GM06990 (cell line): ENCODE data around the gene CLCN4.

ENCODE experiments used
- DNase-seq: peaks from one replicate; pipeline ENCODE4 v3.0.0-alpha.2; 2011; ENCODE audit not compliant: insufficient read length; ENCODE audit errors: extremely low read depth
- H3K27me3 ChIP-seq: replicated peaks from 2 replicates; pipeline ENCODE4 v1.6.0; 2011; ENCODE audit warnings: low read length; ENCODE audit not compliant: control insufficient read depth, insufficient read depth
- H3K36me3 ChIP-seq: 2 replicates; pipeline ENCODE4 v1.5.1; 2011; ENCODE audit warnings: low read length; ENCODE audit not compliant: control insufficient read depth, insufficient read depth
- H3K4me3 ChIP-seq: replicated peaks from 2 replicates; pipeline ENCODE4 v1.5.1; 2011; ENCODE audit warnings: low read depth, mild to moderate bottlenecking, control low read depth, low read length
- TF ChIP-seq, protein P1 (sequence below): IDR thresholded peaks from 2 replicates; pipeline ENCODE4 v1.5.1; 2011; ENCODE audit warnings: low read length, control low read depth, mild to moderate bottlenecking, inconsistent platforms; ENCODE audit not compliant: insufficient read depth, poor library complexity, severe bottlenecking

Gene CLCN4

DNA sequence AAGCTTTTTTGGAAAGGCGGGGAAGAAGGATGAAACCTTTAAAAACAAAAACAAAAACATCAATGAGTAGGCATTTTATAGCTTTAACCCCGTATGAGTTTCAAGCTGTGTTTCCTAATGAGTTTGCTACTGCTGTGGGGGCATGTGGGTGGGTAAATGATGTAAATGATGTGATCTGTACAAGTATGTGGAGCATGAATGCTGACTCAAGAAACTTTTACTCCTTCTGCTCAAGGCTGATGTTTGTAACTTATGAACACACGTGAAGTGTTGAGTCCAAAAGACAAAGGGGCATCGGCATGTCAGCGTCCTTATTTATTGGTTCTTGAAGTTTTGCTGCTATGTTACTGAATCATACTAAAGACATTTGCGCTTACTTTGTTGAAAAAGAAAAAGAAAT is 76.9 kb downstream of the CLCN4 start:
- no peak overlapping the region for H3K4me3 ChIP-seq
- no peak for DNase-seq
- TF ChIP-seq, protein P1, sequence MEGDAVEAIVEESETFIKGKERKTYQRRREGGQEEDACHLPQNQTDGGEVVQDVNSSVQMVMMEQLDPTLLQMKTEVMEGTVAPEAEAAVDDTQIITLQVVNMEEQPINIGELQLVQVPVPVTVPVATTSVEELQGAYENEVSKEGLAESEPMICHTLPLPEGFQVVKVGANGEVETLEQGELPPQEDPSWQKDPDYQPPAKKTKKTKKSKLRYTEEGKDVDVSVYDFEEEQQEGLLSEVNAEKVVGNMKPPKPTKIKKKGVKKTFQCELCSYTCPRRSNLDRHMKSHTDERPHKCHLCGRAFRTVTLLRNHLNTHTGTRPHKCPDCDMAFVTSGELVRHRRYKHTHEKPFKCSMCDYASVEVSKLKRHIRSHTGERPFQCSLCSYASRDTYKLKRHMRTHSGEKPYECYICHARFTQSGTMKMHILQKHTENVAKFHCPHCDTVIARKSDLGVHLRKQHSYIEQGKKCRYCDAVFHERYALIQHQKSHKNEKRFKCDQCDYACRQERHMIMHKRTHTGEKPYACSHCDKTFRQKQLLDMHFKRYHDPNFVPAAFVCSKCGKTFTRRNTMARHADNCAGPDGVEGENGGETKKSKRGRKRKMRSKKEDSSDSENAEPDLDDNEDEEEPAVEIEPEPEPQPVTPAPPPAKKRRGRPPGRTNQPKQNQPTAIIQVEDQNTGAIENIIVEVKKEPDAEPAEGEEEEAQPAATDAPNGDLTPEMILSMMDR = no peak
- no peaks in the 10 kb centered on the region for H3K36me3 ChIP-seq
- H3K27me3 ChIP-seq = no peaks in the 10 kb centered on the region

DNA sequence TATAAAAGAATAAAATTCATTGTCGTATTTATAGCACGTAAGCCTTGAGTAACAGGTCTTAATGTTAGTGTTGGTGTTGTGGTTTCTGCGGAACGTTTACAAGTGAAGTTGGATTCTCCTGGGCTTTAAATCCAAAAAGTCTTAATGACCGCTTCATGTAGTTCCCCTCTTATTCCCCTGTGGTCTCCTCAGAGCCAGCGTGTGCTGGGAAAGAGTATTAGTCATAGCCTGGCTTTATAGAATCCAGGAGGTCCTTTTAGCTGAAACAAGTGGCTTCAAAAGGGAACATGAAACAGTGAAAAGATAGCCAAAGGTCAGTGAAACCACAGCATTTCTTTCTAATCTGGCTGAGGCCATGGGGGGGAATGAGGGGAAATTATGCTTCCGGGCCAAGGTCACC is 79.1 kb downstream of the CLCN4 start:
- H3K36me3 ChIP-seq = no peaks in the 10 kb centered on the region
- no peaks in the 10 kb centered on the region for H3K27me3 ChIP-seq
- H3K4me3 ChIP-seq = no peak overlapping the region
- DNase-seq = no peak
- TF ChIP-seq, protein P1 = no peak

DNA sequence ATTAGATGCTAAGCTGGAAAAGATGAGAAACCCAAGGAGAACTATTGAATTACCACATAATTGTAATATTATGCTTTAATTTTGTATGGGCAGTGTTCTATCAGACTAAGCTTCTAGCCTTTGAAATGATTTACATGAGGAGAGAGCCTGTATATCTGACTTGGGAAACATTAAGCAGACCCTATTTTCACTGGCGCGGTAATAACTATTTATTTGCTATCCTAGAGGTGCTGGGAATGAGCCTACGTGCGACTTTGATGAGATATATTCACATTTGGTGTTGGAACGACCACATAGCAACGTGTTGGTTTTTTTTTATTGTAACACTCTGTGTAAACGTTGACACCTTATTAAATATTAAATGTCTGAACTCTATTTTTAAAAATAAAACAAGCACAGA is 80.5 kb downstream of the CLCN4 start:
- Histone ChIP-seq H3K36me3 (no peaks in the 10 kb centered on the region), H3K27me3 (no peaks in the 10 kb centered on the region), H3K4me3 (no peak overlapping the region)
- TF ChIP-seq, protein P1 = no peak
- no peak for DNase-seq

DNA sequence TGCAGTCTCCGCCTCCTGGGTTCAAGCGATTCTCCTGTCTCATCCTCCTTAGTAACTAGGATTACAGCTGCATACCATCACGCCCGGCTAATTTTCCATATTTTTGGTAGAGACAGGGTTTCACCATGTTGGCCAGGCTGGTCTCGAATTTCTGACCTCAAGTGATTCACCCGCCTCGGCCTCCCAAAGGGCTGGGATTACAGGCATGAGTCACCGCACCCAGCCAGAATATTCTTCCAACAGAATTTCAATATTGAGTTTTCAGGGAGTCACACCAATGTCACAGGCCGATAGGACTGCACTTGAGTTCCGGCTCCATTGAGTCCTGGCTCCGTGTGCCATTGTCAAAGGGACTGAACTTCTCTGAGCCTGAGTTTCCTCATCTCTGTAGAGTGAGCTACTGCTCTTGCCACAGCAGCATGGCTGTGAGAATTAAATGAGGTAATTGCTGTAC is 82.9 kb downstream of the CLCN4 start:
- Histone ChIP-seq H3K27me3 (no peaks in the 10 kb centered on the region), H3K36me3 (no peaks in the 10 kb centered on the region), H3K4me3 (no peak overlapping the region)
- TF ChIP-seq, protein P1 = no peak
- no peak for DNase-seq

- TF ChIP-seq, protein P1 = no peak
- no peak for DNase-seq
- H3K4me3 ChIP-seq = no peak overlapping the region
- H3K36me3 ChIP-seq = no peaks in the 10 kb centered on the region
- no peaks in the 10 kb centered on the region for H3K27me3 ChIP-seq
Measured at GRCh38 chrX:10240918-10241317, 84.1 kb downstream of the CLCN4 start.

DNA sequence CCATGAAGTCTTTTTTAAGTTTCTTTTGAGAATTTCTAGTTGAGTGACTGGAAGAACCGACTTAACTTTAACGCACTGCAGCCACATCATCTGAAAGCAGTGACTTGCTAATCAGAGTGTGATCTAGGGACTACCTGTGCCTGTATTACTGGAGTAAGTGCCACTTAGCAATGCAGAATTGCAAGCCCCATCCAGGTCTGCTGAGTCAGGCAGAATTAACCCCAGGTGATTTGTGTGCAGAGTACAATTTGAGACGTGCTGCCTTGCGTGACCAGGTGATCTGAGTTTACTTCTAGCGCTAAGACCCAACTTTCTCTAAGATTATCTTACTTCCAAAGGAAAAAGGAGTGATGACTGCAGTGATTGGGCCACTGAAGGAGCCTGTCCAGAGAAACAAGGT is 85.3 kb downstream of the CLCN4 start:
- Histone ChIP-seq H3K36me3 (no peaks in the 10 kb centered on the region), H3K4me3 (no peak overlapping the region), H3K27me3 (no peaks in the 10 kb centered on the region)
- no peak for DNase-seq
- TF ChIP-seq, protein P1 = no peak
